Naive thymus-derived CD4-positive, alpha-beta T cell (primary cell): ENCODE measurements around the gene PKNOX2. TPM values are rescaled to one million over a fixed set of nuclear protein-coding genes. Genes with fewer than 3 reads are reported as not detected.
"Not testable (repeated sequence)": the region's sequence is repeated elsewhere in the genome, so short reads cannot be mapped to it uniquely, and the experiment has no call there.

ENCODE experiments used
- ATAC-seq: fragments of 150-1000 bp; cut with Tn5 transposase; 2 replicates; pipeline ENCODE4 v1.10.0; 2021; ENCODE audit warnings: mild to moderate bottlenecking, moderate library complexity
- CTCF ChIA-PET: fragments of 350-600 bp; sonication (Branson Sonifier 250); formaldehyde crosslinking; loops from one replicate; lab custom pipeline; 2021; ENCODE audit warnings: antibody characterized with exemption; lab: Charles Lee
- POLR2A ChIA-PET: fragments of 350-600 bp; sonication (Branson Sonifier 250); formaldehyde crosslinking; loops from one replicate; lab custom pipeline; 2021; ENCODE audit warnings: antibody characterized with exemption, inconsistent platforms; lab: Charles Lee
- DNase-seq, 9 donors: peaks; one replicate each; pipeline versions ENCODE4 v3.0.0 to v3.0.0-alpha.2; 2020 to 2022; ENCODE audit warnings: mixed read lengths in 1 of 9
- H3K27ac ChIP-seq: one replicate; pipeline ENCODE4 v1.7.0; 2013; ENCODE audit warnings: mild to moderate bottlenecking, low read depth, low read length, moderate library complexity
- H3K27me3 ChIP-seq, 2 donors: one replicate each; pipeline ENCODE4 v1.7.0; 2013; ENCODE audit warnings: low read length in 2 of 2, mild to moderate bottlenecking in 2 of 2, moderate library complexity in 2 of 2; ENCODE audit not compliant: control insufficient read depth in 2 of 2, insufficient read depth in 2 of 2
- H3K36me3 ChIP-seq, 3 experiments: 1 replicate in 2 of 3; 2 replicates in 1 of 3; pipeline ENCODE4 v1.7.0; 2013; ENCODE audit warnings: low read length in 3 of 3, mild to moderate bottlenecking in 3 of 3, moderate library complexity in 1 of 3; ENCODE audit not compliant: insufficient read depth in 3 of 3, control insufficient read depth in 2 of 3
- H3K4me1 ChIP-seq, 2 donors: one replicate each; pipeline ENCODE4 v1.7.0; 2013; ENCODE audit warnings: low read length in 2 of 2, mild to moderate bottlenecking in 2 of 2, moderate library complexity in 1 of 2; ENCODE audit not compliant: control insufficient read depth in 2 of 2, insufficient read depth in 2 of 2
- H3K4me3 ChIP-seq: 2 replicates; pipeline ENCODE4 v1.7.0; 2013; ENCODE audit warnings: mild to moderate bottlenecking, low read length
- H3K9me3 ChIP-seq, 3 experiments: 1 replicate in 2 of 3; 2 replicates in 1 of 3; pipeline ENCODE4 v1.7.0; 2013; ENCODE audit warnings: low read length in 3 of 3; ENCODE audit not compliant: control insufficient read depth in 2 of 3
- H3K27ac Mint-ChIP-seq, 9 donors: one replicate each; pipeline ENCODE4 v1.8.0; 2020 to 2022; ENCODE audit warnings: mixed read lengths in 9 of 9, mild to moderate bottlenecking in 8 of 9, moderate library complexity in 5 of 9, inconsistent platforms in 2 of 9
- H3K27me3 Mint-ChIP-seq, 5 donors: one replicate each; pipeline ENCODE4 v1.8.0; 2021 to 2022; ENCODE audit warnings: mixed read lengths in 5 of 5, mild to moderate bottlenecking in 1 of 5
- H3K36me3 Mint-ChIP-seq, 5 donors: one replicate each; pipeline ENCODE4 v1.8.0; 2020 to 2022; ENCODE audit warnings: mixed read lengths in 5 of 5, mild to moderate bottlenecking in 3 of 5, inconsistent platforms in 1 of 5
- H3K4me1 Mint-ChIP-seq, 7 donors: one replicate each; pipeline ENCODE4 v1.8.0; 2020 to 2022; ENCODE audit warnings: mixed read lengths in 7 of 7, mild to moderate bottlenecking in 3 of 7, inconsistent platforms in 1 of 7
- H3K4me3 Mint-ChIP-seq, 10 donors: one replicate each; pipeline ENCODE4 v1.8.0; 2020 to 2022; ENCODE audit warnings: mild to moderate bottlenecking in 10 of 10, mixed read lengths in 10 of 10, moderate library complexity in 6 of 10, inconsistent platforms in 2 of 10
- H3K9me3 Mint-ChIP-seq, 11 donors: one replicate each; pipeline ENCODE4 v1.8.0; 2020 to 2022; ENCODE audit warnings: mixed read lengths in 11 of 11, mild to moderate bottlenecking in 4 of 11, inconsistent platforms in 1 of 11, moderate library complexity in 1 of 11
- intact Hi-C, 2 donors: fragments of 100-400 bp; cut with micrococcal nuclease; formaldehyde crosslinking; loops; one replicate each; pipeline ENCODE4 v1.15.1; 2023
- polyA plus RNA-seq, 2 donors: library from polyadenylated mRNA; unstranded; fragments of 300-500 nt; fragmentation: Illumina TruSeq; gene quantifications; one replicate each; pipeline ENCODE4 v1.2.3, GENCODE V29; 2021
- total RNA-seq, 6 experiments: library from RNA in 5 of 6; stranded (reverse) in 5 of 6; gene quantifications; 1 replicate in 5 of 6; 2 replicates in 1 of 6; pipeline ENCODE4 v1.2.3 and lab custom pipeline; 2021 to 2026

The PKNOX2 gene
- total and polyA plus RNA-seq, 7 experiments from 2014 or later, result not detected

DNA sequence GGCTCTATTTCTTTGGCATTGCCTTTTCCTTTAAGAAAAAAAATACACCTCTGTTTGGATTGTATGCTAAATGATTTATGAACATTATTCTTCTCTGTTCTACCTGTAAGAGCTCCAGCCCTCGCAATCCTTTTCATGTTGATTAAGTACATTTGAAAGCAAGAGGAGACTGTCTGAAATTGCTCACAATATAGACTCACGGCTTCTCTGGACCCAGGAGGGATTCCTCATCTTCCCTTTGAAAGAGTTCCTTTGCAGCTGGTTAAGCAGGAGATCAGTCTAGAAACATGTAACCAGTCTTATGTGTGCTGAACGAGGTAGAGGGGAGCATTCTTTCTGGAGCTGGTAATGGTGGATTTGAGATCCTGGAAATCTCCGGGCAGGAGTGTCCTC is 47.4 kb downstream of the PKNOX2 start:
- Histone ChIP-seq H3K27me3 (peaks cover 0 to 5% of the 10 kb centered on the region in 2 donors), H3K27ac (no peak overlapping the region), H3K4me1 (no peaks in the 10 kb centered on the region), H3K9me3 (no peaks in the 10 kb centered on the region), H3K4me3 (no peak overlapping the region), H3K36me3 (no peaks in the 10 kb centered on the region)
- no peak for DNase-seq
- no peaks in the 10 kb centered on the region for H3K36me3 Mint-ChIP-seq
- no peak overlapping the region for H3K4me3 Mint-ChIP-seq
- POLR2A ChIA-PET, result no interaction called here
- CTCF ChIA-PET, result no interaction called here
- no peak for ATAC-seq
- intact Hi-C loops, result no loop called here
- H3K27me3 Mint-ChIP-seq, result peaks cover 4 to 23% (median 10%) of the 10 kb centered on the region in 5 donors
- no peaks in the 10 kb centered on the region for H3K4me1 Mint-ChIP-seq
- H3K9me3 Mint-ChIP-seq, result peaks cover 0 to under 1% (median 0%) of the 10 kb centered on the region in 11 donors
- H3K27ac Mint-ChIP-seq, result no peak overlapping the region

- no peak overlapping the region for H3K4me3 ChIP-seq
- no peaks in the 10 kb centered on the region for H3K9me3 ChIP-seq
- Mint-ChIP-seq H3K36me3 (no peaks in the 10 kb centered on the region), H3K4me1 (no peaks in the 10 kb centered on the region), H3K9me3 (no peaks in the 10 kb centered on the region), H3K27me3 (peaks cover 4 to 35% (median 14%) of the 10 kb centered on the region in 5 donors), H3K27ac (no peak overlapping the region), H3K4me3 (no peak overlapping the region)
- H3K36me3 ChIP-seq, result no peaks in the 10 kb centered on the region
- intact Hi-C loops, result no loop called here
- H3K27me3 ChIP-seq, result no peaks in the 10 kb centered on the region
- CTCF ChIA-PET, result no interaction called here
- ATAC-seq, result no peak
- H3K27ac ChIP-seq, result no peak overlapping the region
- POLR2A ChIA-PET, result no interaction called here
- no peaks in the 10 kb centered on the region for H3K4me1 ChIP-seq
- DNase-seq, result no peak
Observed at GRCh38 chr11:125214601-125215565, 50.3 kb downstream of the PKNOX2 start.

GRCh38 chr11:125215976-125216375 is 51.4 kb downstream of the PKNOX2 start:
- Mint-ChIP-seq H3K27ac (no peak overlapping the region), H3K4me3 (no peak overlapping the region), H3K9me3 (no peaks in the 10 kb centered on the region), H3K27me3 (peaks cover 4 to 46% (median 14%) of the 10 kb centered on the region in 5 donors), H3K4me1 (no peaks in the 10 kb centered on the region), H3K36me3 (no peaks in the 10 kb centered on the region)
- Histone ChIP-seq H3K4me1 (no peaks in the 10 kb centered on the region), H3K27ac (no peak overlapping the region), H3K36me3 (no peaks in the 10 kb centered on the region), H3K9me3 (no peaks in the 10 kb centered on the region), H3K4me3 (no peak overlapping the region), H3K27me3 (no peaks in the 10 kb centered on the region)
- DNase-seq, result no peak
- ATAC-seq, result no peak
- ChIA-PET POLR2A (no interaction called here), CTCF (no interaction called here)
- intact Hi-C loops, result no loop called here

DNA sequence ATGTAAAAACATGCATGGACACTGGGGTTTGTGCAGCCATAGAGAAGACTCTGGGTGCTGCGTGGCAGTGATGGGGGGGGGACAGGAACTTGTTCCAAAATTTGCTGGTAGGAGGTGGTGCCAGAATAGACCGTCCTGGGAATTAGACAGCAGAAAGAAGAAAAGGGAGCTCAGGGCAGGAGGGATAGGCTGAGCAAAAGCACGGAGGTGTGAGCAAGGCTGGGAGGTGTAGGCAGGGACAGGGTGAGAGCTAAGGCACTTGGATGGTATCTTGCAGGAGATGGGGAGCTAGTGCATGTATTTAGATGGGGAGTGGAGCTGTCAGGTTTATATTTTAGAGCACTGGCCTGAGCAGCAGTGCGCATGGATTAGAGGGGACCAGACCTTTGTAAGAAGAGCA is 53.8 kb downstream of the PKNOX2 start:
- no peaks in the 10 kb centered on the region for H3K4me1 ChIP-seq
- no peaks in the 10 kb centered on the region for H3K9me3 ChIP-seq
- Mint-ChIP-seq H3K4me3 (no peak overlapping the region), H3K27ac (no peak overlapping the region), H3K9me3 (no peaks in the 10 kb centered on the region), H3K27me3 (peaks cover 4 to 41% (median 14%) of the 10 kb centered on the region in 5 donors), H3K4me1 (no peaks in the 10 kb centered on the region), H3K36me3 (no peaks in the 10 kb centered on the region)
- H3K27ac ChIP-seq, result no peak overlapping the region
- POLR2A ChIA-PET, result no interaction called here
- no peaks in the 10 kb centered on the region for H3K36me3 ChIP-seq
- intact Hi-C loops, result no loop called here
- H3K4me3 ChIP-seq, result no peak overlapping the region
- ATAC-seq (no peak), DNase-seq (no peak)
- H3K27me3 ChIP-seq, result no peaks in the 10 kb centered on the region
- CTCF ChIA-PET, result no interaction called here

DNA sequence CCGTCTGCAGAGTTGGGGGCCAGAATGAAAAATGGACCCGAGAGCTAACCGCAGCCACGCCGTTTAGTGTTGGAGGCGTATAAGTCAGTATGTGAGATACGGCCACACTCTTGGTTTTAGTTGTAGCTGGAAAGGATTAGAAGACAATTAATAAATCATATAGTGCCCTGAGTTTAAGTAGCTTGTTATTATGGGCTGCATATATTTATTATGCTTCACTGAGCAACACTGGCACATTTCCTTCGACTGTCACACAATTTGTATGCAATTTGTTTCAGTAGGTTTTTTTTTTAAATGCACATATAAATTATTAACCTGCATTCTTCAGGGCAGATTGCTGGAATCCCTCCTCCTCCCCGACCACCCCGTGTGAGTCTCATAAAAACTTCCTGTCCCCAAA is 56.9 kb downstream of the PKNOX2 start:
- Histone ChIP-seq H3K9me3 (no peaks in the 10 kb centered on the region), H3K27me3 (no peaks in the 10 kb centered on the region), H3K36me3 (no peaks in the 10 kb centered on the region), H3K27ac (no peak overlapping the region), H3K4me1 (no peaks in the 10 kb centered on the region), H3K4me3 (no peak overlapping the region)
- intact Hi-C loops, result no loop called here
- DNase-seq (no peak), ATAC-seq (no peak)
- H3K9me3 Mint-ChIP-seq, result no peaks in the 10 kb centered on the region
- H3K27me3 Mint-ChIP-seq, result peaks cover 2 to 26% (median 7%) of the 10 kb centered on the region in 5 donors
- no peaks in the 10 kb centered on the region for H3K4me1 Mint-ChIP-seq
- no peak overlapping the region for H3K27ac Mint-ChIP-seq
- ChIA-PET CTCF (no interaction called here), POLR2A (no interaction called here)
- H3K36me3 Mint-ChIP-seq, result no peaks in the 10 kb centered on the region
- H3K4me3 Mint-ChIP-seq, result no peak overlapping the region

GRCh38 chr11:125222494-125222893 is 57.9 kb downstream of the PKNOX2 start:
- CTCF ChIA-PET, result no interaction called here
- H3K36me3 Mint-ChIP-seq, result no peaks in the 10 kb centered on the region

GRCh38 chr11:125223161-125223560 is 58.6 kb downstream of the PKNOX2 start:
- H3K4me3 ChIP-seq, H3K27me3 ChIP-seq, H3K4me1 ChIP-seq, H3K4me1 Mint-ChIP-seq, H3K36me3 Mint-ChIP-seq, H3K27ac ChIP-seq, H3K9me3 ChIP-seq, DNase-seq, H3K36me3 ChIP-seq, H3K4me3 Mint-ChIP-seq, H3K27ac Mint-ChIP-seq, POLR2A ChIA-PET, intact Hi-C loops, ATAC-seq, CTCF ChIA-PET, H3K9me3 Mint-ChIP-seq: not testable (repeated sequence)
- H3K27me3 Mint-ChIP-seq, result peaks cover 0 to 24% (median 2%) of the 10 kb centered on the region in 5 donors

More at GRCh38 chr11:125222494-125222893, 57.9 kb downstream of the PKNOX2 start:
- Histone ChIP-seq H3K36me3 (no peaks in the 10 kb centered on the region), H3K27me3 (no peaks in the 10 kb centered on the region), H3K4me1 (no peaks in the 10 kb centered on the region), H3K4me3 (no peak overlapping the region), H3K27ac (no peak overlapping the region), H3K9me3 (no peaks in the 10 kb centered on the region)
- DNase-seq (no peak), ATAC-seq (no peak)
- Mint-ChIP-seq H3K9me3 (no peaks in the 10 kb centered on the region), H3K4me3 (no peak overlapping the region), H3K27me3 (peaks cover 0 to 23% (median 5%) of the 10 kb centered on the region in 5 donors), H3K27ac (no peak overlapping the region), H3K4me1 (no peaks in the 10 kb centered on the region)
- POLR2A ChIA-PET, result no interaction called here
- intact Hi-C loops, result no loop called here
